DND-41 (cell line): ENCODE results near the gene TMF1.

Experiments used
- ATAC-seq: fragments of 200-7000 bp; cut with Tn5 transposase; 3 replicates; pipeline ENCODE4 v1.9.1; 2021; ENCODE audit warnings: low read depth; ENCODE audit not compliant: insufficient read depth
- DNase-seq: peaks from one replicate; pipeline ENCODE4 v3.0.0-alpha.2; 2020
- H2AFZ ChIP-seq: 2 replicates; pipeline ENCODE4 v1.6.0; 2012; ENCODE audit warnings: low read depth, low read length
- H3K27ac ChIP-seq: 2 replicates; pipeline ENCODE4 v1.5.1; 2012; ENCODE audit warnings: low read length, inconsistent platforms
- H3K27me3 ChIP-seq: fragments of 200-600 bp; sonication (generic); 2 replicates; pipeline ENCODE4 v1.6.0; 2012; ENCODE audit warnings: low read length, mild to moderate bottlenecking, inconsistent platforms; ENCODE audit not compliant: insufficient read depth, poor library complexity
- H3K36me3 ChIP-seq: 2 replicates; pipeline ENCODE4 v1.5.1; 2012; ENCODE audit warnings: low read length, inconsistent platforms; ENCODE audit not compliant: insufficient read depth
- H3K4me1 ChIP-seq: 2 replicates; pipeline ENCODE4 v1.5.1; 2012; ENCODE audit warnings: mild to moderate bottlenecking, low read length; ENCODE audit not compliant: insufficient read depth
- H3K4me2 ChIP-seq: 2 replicates; pipeline ENCODE4 v1.6.0; 2012; ENCODE audit warnings: mild to moderate bottlenecking, moderate library complexity, low read length, inconsistent platforms; ENCODE audit not compliant: insufficient read depth
- H3K4me3 ChIP-seq, 2 experiments: fragments of 200-600 bp in 1 of 2; shearing (Covaris generic) in 1 of 2; 2 replicates each; pipeline ENCODE4 v1.5.1; 2012 to 2016; ENCODE audit warnings: inconsistent platforms in 2 of 2, low read length in 2 of 2, mild to moderate bottlenecking in 2 of 2, low read depth in 1 of 2, moderate library complexity in 1 of 2
- H3K79me2 ChIP-seq: 2 replicates; pipeline ENCODE4 v1.6.0; 2012; ENCODE audit warnings: low read length, inconsistent platforms; ENCODE audit not compliant: insufficient read depth
- H3K9ac ChIP-seq: 2 replicates; pipeline ENCODE4 v1.6.0; 2012; ENCODE audit warnings: low read depth, mild to moderate bottlenecking, inconsistent platforms, low read length, moderate library complexity
- H3K9me3 ChIP-seq: 2 replicates; pipeline ENCODE4 v1.5.1; 2012; ENCODE audit warnings: low read length, moderate library complexity, mild to moderate bottlenecking, inconsistent platforms; ENCODE audit not compliant: insufficient read depth, severe bottlenecking
- H4K20me1 ChIP-seq: 2 replicates; pipeline ENCODE4 v1.6.0; 2012; ENCODE audit warnings: low read length; ENCODE audit not compliant: insufficient read depth
- CTCF ChIP-seq: IDR thresholded peaks from 2 replicates; pipeline ENCODE4 v1.5.1; 2012; ENCODE audit warnings: borderline replicate concordance, low read length, moderate library complexity, mild to moderate bottlenecking; ENCODE audit not compliant: poor library complexity, severe bottlenecking; ENCODE audit errors: extremely low read depth
- EZH2 ChIP-seq: IDR thresholded peaks from 3 replicates; pipeline ENCODE4 v1.6.1; 2012; ENCODE audit warnings: borderline replicate concordance, low read depth, mild to moderate bottlenecking, moderate library complexity, low read length, inconsistent platforms; ENCODE audit not compliant: severe bottlenecking

TMF1 gene

DNA sequence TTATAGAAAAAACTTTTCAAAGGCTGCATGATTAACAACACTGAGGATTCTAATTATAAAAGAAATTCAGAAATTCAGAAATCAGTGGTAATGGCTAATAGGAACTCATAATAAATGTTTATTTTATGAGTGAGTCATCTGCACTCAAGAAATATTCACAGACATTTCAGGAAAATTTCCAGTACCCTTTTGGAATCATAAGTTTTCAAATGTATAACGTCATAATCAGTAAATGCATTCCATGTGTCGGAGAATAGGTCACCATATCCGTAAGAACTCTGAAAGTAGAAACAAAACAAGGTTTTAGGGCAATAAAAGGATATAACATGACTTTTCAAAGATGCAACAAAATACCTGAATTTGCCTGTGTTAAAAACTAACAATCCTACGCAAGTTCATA lies 63.4 kb downstream of the TMF1 start:
- ATAC-seq: no peak
- TF ChIP-seq EZH2: no peak
- no peak for TF ChIP-seq CTCF

DNA sequence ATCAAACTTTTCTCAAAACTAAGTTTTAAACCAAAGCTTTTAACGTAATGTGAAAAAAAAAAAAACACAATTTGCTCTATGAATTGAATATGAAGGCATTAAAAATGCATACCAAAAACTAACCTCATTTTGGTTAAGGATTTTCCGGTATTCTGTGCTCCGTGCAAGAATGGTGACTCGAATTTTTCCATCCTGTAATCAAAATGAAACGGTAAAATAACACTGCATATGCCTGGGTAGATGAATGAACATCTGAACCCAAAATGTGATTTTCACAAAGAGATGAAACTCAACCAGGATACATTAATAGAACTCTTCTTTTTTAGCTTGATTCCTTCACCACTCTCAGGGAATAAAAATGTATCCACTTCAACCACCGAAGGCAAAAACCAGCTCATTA lies 64.8 kb downstream of the TMF1 start:
- TF ChIP-seq EZH2: no peak

More for the DNA sequence above, 63.4 kb downstream of the TMF1 start:
- Histone ChIP-seq H3K9me3 (no peaks in the 10 kb centered on the region), H3K4me1 (no peaks in the 10 kb centered on the region), H4K20me1 (no peaks in the 10 kb centered on the region), H2AFZ (no peak overlapping the region), H3K27ac (no peak overlapping the region), H3K79me2 (no peaks in the 10 kb centered on the region), H3K4me2 (no peak overlapping the region), H3K36me3 (0 out of 2 replicates have a peak, but pooled peaks cover 4% of the 10 kb centered on the region), H3K27me3 (no peaks in the 10 kb centered on the region), H3K4me3 (no peak overlapping the region), H3K9ac (no peak overlapping the region)
- DNase-seq: no peak

DNA sequence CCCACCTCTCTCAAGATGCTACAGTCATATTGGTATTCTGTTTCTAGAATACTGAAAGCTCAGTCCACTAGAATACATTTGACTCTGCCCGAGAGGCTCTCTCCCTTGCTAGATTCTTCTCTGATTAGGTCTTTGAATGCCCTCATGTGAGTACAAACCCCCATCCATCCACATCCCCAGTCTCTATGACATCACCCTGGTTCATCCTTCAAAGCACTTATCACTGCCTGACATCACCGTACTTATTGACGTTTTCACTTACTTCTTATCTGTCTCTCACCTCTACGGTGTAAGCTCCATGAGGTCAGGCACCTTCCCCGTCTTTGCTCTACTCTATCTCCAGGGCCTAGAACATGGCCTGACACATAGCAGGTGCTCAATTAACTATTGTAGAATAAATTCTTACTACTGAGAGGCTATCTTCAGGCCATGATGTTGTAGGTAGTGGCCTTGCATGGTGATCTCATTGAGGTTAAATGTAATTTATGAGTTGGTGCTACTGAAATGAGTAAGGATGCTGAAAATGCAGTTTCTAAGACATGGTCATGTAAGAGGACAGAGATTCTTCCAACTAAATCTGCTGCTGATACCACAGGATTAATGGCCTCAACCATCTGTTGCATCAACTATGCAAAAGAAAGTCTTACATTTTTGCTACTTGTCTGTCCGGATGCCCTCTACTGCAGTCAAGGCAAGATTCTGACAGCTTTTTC lies 65.5 kb downstream of the TMF1 start:
- Histone ChIP-seq H3K79me2 (no peaks in the 10 kb centered on the region), H4K20me1 (no peaks in the 10 kb centered on the region), H3K36me3 (0 out of 2 replicates have a peak, but pooled peaks cover 4% of the 10 kb centered on the region), H3K27me3 (no peaks in the 10 kb centered on the region), H3K4me2 (no peak overlapping the region), H3K9me3 (no peaks in the 10 kb centered on the region), H3K27ac (no peak overlapping the region), H3K4me1 (no peaks in the 10 kb centered on the region), H3K9ac (no peak overlapping the region), H2AFZ (no peak overlapping the region), H3K4me3 (no peak overlapping the region)
- ATAC-seq (no peak), DNase-seq (no peak)
- no peak for TF ChIP-seq CTCF

More for the DNA sequence above, 64.8 kb downstream of the TMF1 start:
- H2AFZ ChIP-seq: no peak overlapping the region
- no peaks in the 10 kb centered on the region for H4K20me1 ChIP-seq
- ATAC-seq (no peak), DNase-seq (no peak)
- 0 out of 2 replicates have a peak, but pooled peaks cover 4% of the 10 kb centered on the region for H3K36me3 ChIP-seq
- H3K4me2 ChIP-seq: no peak overlapping the region
- no peak overlapping the region for H3K9ac ChIP-seq
- H3K4me3 ChIP-seq: no peak overlapping the region
- no peak overlapping the region for H3K27ac ChIP-seq
- H3K27me3 ChIP-seq: no peaks in the 10 kb centered on the region
- H3K9me3 ChIP-seq: no peaks in the 10 kb centered on the region
- H3K4me1 ChIP-seq: no peaks in the 10 kb centered on the region
- H3K79me2 ChIP-seq: no peaks in the 10 kb centered on the region

DNA sequence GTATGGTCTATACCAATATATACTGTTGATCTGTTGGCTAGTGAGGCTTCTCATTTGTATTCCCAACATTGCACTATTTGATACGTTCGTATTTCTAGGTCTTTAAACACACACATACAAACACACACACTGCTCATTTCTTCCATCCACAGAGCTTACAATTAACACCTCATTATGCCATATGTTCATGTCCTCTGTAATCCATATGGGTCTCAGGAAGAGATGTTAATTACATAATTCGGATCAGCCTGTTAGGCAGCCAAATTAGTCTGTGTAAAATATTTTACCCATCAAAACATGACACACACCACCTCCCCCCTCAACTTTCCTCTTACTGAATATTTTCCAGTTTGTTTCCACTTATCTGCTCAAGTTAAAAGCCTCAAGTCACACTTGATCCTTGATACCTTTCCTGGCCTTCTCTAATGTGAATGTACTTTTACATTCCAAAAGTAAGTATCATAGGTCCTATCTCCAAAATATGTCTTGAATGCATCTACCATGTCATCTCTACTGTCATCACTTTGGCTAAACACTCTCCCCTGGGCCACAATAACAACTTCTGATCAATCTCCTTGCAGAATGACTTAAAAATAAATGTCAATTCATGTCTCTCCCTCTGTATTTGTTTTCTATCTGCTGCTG lies 66.9 kb downstream of the TMF1 start:
- Histone ChIP-seq H3K36me3 (0 out of 2 replicates have a peak, but pooled peaks cover 4% of the 10 kb centered on the region), H3K9me3 (no peaks in the 10 kb centered on the region), H2AFZ (no peak overlapping the region), H3K27ac (no peak overlapping the region), H3K27me3 (no peaks in the 10 kb centered on the region), H3K9ac (no peak overlapping the region), H3K4me2 (no peak overlapping the region), H3K79me2 (no peaks in the 10 kb centered on the region), H4K20me1 (no peaks in the 10 kb centered on the region), H3K4me1 (no peaks in the 10 kb centered on the region), H3K4me3 (no peak overlapping the region)
- DNase-seq (no peak), ATAC-seq (no peak)
- TF ChIP-seq EZH2 (no peak), CTCF (no peak)
